Right renal cortex interstitium (tissue), 3 donors: ENCODE measurements around the gene F12. TPM values are rescaled to one million over a fixed set of nuclear protein-coding genes. Genes with fewer than 3 reads are reported as not detected.
A peak's percentile ranks its signal among the peaks of the same experiment; 100 is the strongest.

Experiments
- DNase-seq, 3 donors: peaks; one replicate each; pipeline ENCODE4 v3.0.0-alpha.2; 2013; ENCODE audit warnings: low read depth in 3 of 3, low spot score in 2 of 3
- polyA plus RNA-seq, 3 donors: library from polyadenylated mRNA; unstranded; fragments of 120-200 nt; gene quantifications; one replicate each; pipeline ENCODE4 v1.2.1, GENCODE V29; 2013; ENCODE audit not compliant: insufficient read length in 3 of 3

The F12 gene
- 1 to 10 TPM; 3.5 to 6.4 (median 4.6) TPM for polyA plus RNA-seq

DNA sequence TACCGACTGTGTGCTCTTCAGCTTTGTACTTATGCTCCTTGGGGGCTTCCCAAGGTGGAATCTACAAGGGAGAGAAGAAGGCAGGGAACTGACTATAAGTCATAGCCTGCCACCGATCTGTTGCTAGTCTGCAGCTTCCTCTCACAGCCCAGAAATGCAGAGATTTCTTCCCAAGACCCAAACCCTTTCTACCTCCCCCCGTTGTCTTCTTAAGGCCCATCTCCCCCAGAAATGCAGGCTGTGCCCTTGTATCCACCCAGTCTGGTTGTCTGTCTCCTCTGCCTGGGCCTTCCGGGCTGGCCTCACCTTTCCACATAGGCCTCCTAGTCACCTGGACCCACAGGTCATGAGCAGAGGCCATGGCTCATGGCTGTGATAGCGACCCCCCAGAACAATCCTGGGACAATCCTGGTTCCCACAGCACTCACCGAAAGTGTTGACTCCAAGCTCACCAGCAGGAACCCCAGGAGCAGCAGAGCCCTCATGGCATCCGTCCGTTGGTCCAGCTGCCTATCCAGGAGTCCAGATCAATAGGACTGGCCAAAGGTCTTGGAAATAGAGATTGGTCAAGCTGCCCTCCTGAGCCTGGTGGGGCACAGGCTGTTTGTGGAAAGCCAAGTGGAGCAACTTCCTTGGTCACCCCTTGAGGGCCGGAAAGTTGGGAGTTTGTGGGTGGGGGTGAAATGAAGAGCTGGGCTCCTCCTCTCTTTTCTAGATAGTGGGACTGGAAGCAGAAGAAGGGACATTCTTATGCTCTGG is at the start of gene F12:
F12 (minus strand) TSS at position 522 of the 759 bp plus-strand sequence; CDS start at position 485, 37 bp downstream.
- DNase-seq: no peak

- DNase-seq: no peak
Observed at GRCh38 chr5:177458912-177459350, 49.6 kb upstream of the F12 start.

GRCh38 chr5:177457852-177458681 is 48.7 kb upstream of the F12 start:
- DNase-seq: no peak

- DNase-seq: peak in 2 of 3 donors; percentile 76 to 91
Observed at GRCh38 chr5:177456976-177457851, 47.9 kb upstream of the F12 start.

- no peak for DNase-seq
Observed at GRCh38 chr5:177456591-177456964, 47.2 kb upstream of the F12 start.

- DNase-seq: peak in 2 of 3 donors; percentile 77 to 87
Observed at GRCh38 chr5:177455661-177456590, 46.6 kb upstream of the F12 start.

DNA sequence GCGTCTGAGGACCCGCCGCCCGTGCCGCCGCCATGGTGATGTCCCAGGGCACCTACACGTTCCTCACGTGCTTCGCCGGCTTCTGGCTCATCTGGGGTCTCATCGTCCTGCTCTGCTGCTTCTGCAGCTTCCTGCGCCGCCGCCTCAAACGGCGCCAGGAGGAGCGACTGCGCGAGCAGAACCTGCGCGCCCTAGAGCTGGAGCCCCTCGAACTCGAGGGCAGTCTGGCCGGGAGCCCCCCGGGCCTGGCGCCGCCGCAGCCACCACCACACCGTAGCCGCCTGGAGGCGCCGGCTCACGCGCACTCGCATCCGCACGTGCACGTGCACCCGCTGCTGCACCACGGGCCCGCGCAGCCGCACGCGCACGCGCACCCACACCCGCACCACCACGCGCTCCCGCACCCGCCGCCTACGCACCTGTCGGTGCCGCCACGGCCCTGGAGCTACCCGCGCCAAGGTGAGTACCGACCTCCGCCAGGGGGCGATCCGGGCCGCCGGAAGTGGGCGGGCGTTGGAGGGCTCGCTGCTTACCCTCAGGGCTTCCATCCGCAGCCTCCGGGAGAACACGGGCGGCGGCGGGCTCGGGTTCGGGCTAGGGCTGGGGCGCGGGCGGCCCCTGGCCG is 45.8 kb upstream of the F12 start:
- DNase-seq: no peak

DNA sequence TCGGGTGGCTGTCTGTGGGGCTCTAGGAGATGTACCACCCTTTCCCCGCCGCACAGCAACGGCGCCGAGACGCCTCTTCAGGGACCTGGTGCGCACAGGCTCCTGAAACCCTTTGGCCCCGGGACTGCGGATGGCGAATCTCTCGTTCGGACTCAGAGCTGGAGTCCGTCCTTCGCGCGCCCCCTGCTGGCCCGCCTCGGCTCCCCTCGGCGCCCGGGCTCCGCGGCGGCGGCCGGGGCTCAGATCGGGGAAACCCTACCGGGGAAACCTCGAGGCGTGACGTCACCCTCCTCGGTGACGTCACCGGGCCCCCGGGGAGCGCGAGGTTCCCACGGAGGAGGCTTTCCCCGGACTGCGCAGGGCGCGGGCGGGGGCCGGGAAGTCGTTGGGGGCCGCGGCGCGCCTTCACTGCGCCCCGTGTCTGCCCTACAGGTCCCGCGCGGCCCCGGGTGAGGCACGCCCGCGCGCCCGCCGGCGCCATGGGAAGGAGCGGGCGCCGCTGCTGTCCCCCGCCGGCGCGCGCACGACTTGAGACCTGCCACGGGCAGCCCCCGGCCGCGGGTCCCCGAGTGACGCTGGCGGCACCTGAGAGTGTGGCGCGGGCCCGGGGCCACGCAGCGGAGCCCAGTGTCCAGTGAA is 45.2 kb upstream of the F12 start:
- peak in 1 of 3 donors; percentile 82 for DNase-seq

DNA sequence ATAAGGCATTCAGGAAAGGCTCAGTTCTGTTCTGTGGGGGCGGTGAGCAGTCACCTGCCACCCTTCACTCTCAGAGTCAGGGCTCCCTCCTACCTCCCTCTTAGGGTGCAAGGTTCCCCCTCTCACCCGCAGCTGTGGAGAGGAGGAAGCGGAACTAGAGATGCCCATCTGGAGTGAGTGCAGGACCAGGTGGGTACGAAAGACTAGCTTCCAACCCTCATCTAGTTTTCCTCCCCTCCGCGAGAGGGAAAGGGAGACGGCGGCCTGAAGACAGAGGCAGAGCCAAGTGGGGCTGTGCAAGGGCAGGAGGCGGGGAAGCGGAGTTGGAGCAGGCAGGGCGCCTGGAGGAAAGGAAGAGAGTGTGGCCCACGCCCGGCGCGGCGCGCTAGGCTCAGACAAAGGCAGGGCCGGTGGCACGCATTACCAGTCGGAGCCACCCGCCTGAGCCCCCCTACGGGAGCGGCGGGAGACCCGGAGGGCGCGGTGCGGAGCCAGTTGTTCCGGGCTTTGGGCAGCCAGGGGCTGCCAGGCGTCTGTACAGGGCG is 44.6 kb upstream of the F12 start:
- DNase-seq: no peak

DNA sequence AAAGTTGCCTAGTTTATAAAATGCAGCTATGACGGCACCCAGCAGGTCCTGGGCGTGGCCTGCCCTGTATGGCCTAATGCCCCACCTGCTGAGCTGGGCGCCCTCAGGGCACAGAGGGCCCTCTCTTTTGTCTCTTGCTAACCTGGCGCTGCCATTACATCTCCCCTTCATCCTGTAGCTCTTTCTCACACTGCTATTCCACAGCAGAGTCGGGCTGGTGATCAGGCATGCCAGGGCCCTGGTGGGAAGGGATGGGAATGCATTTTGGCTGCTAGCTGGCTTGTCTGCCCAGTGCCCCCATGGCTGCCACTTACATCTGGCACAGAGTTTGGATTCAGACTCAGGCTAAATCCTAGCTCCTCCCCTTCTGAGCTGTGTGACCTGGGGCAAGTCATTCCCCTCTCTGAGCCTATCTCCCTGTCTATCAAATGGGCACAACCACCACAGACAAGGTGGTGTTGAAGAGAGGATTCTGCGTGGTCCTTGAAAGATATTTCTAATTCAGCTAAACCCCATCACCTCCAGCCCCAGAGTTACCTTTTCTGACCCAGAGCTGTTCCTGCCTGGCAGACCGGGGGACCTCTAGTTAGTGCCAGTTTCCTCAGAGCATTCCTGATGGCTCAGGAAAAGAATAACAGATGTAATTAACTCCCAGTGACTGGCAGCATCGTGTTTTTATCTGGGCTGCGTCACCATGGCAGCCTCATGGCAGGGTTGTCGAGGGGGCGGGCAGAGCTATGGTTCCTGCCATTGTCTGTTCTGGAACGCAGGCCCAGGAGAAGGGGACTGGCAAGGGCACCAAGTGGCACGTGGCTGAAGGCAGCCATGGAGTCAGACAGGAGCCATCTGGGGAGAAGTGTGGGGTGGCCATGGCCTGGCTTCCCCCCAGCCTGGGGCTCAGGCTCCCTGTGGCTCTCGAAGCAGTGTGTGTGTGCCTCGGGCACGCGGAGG is 43.6 kb upstream of the F12 start:
- no peak for DNase-seq

DNA sequence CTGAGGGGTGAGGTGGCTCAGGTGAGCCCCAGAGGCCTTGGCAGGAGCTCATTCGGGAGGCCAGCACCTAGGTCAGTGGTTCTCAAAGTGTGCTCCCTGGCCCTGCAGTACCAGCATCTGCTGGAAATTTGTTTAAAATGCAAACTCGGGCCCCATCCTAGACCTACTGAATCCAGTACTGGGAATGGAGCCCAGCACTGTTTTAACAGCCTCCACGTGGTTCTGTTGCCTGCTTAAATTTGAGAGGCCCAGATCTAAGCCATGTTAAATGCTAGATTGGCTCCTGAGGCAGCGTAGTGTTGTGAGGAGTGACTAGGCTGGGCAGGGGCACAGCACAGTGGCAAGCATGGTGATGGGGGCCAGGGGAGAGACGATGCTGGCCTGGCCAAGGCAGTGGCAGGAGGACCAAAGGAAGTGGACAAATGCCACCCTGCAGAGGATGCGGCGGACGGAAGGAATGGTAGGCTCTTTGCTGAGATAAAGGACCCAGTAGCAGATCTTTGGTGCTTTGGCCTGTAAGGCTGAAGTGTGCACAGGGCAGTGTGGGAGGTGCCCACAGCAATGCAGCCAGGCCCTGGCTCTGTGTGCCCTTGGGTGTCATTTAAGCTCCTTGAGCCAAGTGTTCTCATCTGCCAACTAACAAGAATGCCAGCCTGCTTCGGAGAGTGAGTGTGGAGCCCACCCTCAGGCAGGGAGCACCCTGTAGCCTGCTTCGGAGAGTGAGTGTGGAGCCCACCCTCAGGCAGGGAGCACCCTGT is 41.5 kb upstream of the F12 start:
- no peak for DNase-seq

DNA sequence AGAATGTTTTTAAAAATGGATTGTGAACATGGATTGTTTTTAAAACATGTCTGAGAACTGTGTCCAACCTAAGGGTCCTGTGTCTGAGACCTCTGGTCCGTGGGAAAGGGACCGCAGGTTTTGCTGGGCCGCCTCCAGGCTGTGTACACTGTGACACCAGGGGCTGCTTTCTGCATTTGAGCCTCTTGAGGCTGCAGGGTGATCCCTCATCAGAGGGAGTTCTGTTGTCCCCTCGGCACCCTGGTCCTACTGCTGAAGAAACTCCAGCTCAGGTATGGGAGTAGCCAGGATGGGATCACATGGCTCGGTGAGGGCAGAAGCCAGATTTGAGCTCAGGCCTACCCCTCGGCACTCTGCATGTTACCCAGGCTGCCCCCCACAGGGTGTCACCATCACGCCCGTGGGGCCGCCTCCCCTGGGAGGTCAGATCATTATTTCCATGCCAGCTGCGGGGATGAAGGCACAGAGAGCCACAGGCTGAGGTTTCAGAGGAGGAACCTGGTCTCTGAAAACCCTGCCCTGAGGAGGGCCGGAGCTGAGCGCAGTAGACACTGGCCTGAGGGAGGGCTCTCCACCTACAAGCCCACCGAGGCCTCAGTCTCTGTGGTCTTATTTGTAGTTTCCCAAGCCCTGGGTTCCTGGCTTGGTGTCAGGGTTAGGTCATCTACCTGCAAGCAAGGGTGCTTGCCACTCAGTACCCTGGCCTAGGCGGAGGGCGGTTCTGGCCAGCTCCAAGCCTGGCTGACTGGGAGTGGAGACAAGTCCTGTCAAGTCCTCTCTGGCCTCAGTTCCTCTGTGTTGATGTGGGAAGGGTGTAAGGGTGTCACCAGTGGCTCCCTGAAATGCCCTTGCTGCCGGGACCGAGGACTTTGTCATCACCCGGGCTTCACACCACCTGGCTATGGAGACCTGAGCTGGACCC is 40.0 kb upstream of the F12 start:
- DNase-seq: no peak

DNA sequence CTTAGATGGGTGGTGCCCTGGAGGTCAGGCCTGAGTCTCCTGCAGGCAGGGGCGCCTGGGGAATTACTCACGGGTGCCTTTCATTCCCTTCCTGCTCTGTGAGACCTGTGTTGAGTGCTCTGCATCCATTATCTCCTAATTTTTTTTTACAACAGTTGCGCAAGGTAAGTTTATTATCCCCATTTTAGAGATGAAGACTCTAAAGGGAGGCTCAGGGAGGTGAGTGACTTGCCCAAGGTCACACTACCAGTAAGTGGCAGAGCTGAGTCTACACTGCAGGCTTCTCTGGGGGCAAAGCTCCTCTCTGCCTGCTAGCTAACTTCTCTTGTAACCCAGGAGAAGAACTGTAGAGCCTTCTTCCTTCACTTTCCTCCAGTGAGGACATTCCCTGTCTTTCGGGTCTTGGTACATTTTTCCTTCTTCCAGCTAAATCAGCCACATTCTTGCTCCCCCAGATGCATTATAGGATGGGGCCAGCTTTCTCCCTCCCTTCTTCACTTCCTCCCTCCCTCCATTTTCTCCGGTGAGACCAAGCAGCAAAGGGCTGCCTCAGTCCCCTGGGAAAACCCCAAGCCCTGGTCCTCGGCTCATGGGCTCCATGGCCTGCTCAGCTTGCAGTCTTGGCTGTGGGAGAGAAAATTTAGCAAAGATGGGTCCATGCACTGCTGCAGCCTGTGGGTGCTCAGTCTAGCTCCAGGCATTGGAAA is 39.0 kb upstream of the F12 start:
- DNase-seq: no peak

DNA sequence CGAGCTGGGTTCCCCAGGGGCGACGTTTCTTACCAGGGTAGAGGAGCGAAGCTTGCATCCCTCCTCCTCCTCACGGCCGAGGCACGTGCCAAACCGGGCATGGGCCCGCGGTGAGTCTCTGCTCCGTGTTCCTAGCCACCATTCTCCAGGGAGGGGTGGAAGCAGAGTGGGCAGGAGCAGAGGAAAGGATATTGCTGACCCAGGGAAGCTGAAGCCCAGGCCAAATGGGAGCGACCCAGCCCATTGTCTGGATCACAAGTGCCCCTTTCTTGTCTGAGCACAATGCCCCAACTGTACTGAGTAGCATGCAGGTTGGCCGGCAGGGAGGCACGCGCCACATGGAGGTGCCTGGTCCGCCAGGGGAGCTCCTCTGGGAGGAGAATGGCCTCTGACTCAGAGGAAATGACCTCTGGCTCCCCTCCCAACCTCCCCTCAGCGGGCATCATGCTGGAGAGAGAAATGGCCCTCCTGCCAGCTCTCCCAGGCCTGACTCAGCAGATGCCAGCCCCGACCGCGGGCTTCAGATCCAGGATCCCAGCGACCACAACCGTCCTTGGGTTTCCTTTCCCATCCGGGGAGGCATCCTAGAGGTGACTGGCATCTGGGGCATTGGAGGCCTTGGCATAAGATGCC is 38.4 kb upstream of the F12 start:
- DNase-seq: no peak
